Smooth muscle cell (in vitro differentiated cells): ENCODE measurements around the gene KPNA4. TPM values are rescaled to one million over a fixed set of nuclear protein-coding genes. Genes with fewer than 3 reads are reported as not detected.
"Not testable (repeated sequence)": the region's sequence is repeated elsewhere in the genome, so short reads cannot be mapped to it uniquely, and the experiment has no call there.

Experiments used
- DNase-seq: peaks from one replicate; lab custom pipeline; 2025; ENCODE audit not compliant: unreplicated experiment; lab: John Stamatoyannopoulos, UW
- H2AFZ ChIP-seq: fragments of 200-600 bp; sonication (generic); 2 replicates; pipeline ENCODE4 v1.6.0; 2016; ENCODE audit warnings: antibody characterized with exemption, low read depth, mild to moderate bottlenecking
- H3F3A ChIP-seq: fragments of 200-600 bp; sonication (generic); 2 replicates; pipeline ENCODE4 v1.6.0; 2017; ENCODE audit warnings: antibody characterized with exemption, low read depth
- H3K27ac ChIP-seq: fragments of 200-600 bp; sonication (generic); 2 replicates; pipeline ENCODE4 v1.5.1; 2016; ENCODE audit warnings: low read depth, mild to moderate bottlenecking
- H3K27me3 ChIP-seq: fragments of 200-600 bp; sonication (generic); 2 replicates; pipeline ENCODE4 v1.6.1; 2016; ENCODE audit warnings: low read depth, mild to moderate bottlenecking
- H3K36me3 ChIP-seq: fragments of 200-600 bp; sonication (generic); 2 replicates; pipeline ENCODE4 v1.5.1; 2016; ENCODE audit warnings: low read depth
- H3K4me1 ChIP-seq: fragments of 200-600 bp; sonication (generic); 2 replicates; pipeline ENCODE4 v1.5.1; 2016; ENCODE audit warnings: low read depth
- H3K4me2 ChIP-seq: fragments of 200-600 bp; sonication (generic); 2 replicates; pipeline ENCODE4 v1.6.0; 2016; ENCODE audit warnings: mild to moderate bottlenecking
- H3K4me3 ChIP-seq: fragments of 200-600 bp; sonication (generic); 2 replicates; pipeline ENCODE4 v1.5.1; 2016; ENCODE audit warnings: mild to moderate bottlenecking
- H3K79me2 ChIP-seq: fragments of 200-600 bp; sonication (generic); 2 replicates; pipeline ENCODE4 v1.6.0; 2016; ENCODE audit warnings: low read depth, mild to moderate bottlenecking
- H3K9ac ChIP-seq: fragments of 200-600 bp; sonication (generic); 2 replicates; pipeline ENCODE4 v1.6.0; 2016; ENCODE audit warnings: low read depth
- H3K9me3 ChIP-seq: fragments of 200-600 bp; sonication (generic); replicated peaks from 2 replicates; pipeline ENCODE4 v1.5.1; 2016; ENCODE audit warnings: low read depth
- H4K20me1 ChIP-seq: fragments of 200-600 bp; sonication (generic); 2 replicates; pipeline ENCODE4 v1.6.0; 2016; ENCODE audit warnings: low read depth
- WGBS: methylation state at CpG from one replicate; pipeline ENCODE4 v1.1.7; 2016; ENCODE audit warnings: low lambda C conversion rate; 5-methylcytosine and 5-hydroxymethylcytosine counted together
- polyA plus RNA-seq: library from polyadenylated mRNA; unstranded; fragments of >200 nt; fragmentation: Nextera tagmentation; extraction: Ambion mirVana; gene quantifications from 2 replicates; pipeline ENCODE4 v1.2.1, GENCODE V29; 2016
- total RNA-seq: library from RNA; depleted of rRNA; stranded (reverse); fragments of >200 nt; gene quantifications from 2 replicates; pipeline ENCODE4 v1.2.3, GENCODE V29; 2014
- TF ChIP-seq, protein P1 (sequence below): fragments of 200-600 bp; sonication (generic); IDR thresholded peaks from 2 replicates; pipeline ENCODE4 v1.5.1; 2017; ENCODE audit warnings: borderline replicate concordance, mild to moderate bottlenecking, antibody characterized with exemption; ENCODE audit not compliant: insufficient read depth, poor library complexity, severe bottlenecking

Gene KPNA4
- total and polyA plus RNA-seq, 2 experiments from 2014 or later, result 12.4 to 34.1 TPM

DNA sequence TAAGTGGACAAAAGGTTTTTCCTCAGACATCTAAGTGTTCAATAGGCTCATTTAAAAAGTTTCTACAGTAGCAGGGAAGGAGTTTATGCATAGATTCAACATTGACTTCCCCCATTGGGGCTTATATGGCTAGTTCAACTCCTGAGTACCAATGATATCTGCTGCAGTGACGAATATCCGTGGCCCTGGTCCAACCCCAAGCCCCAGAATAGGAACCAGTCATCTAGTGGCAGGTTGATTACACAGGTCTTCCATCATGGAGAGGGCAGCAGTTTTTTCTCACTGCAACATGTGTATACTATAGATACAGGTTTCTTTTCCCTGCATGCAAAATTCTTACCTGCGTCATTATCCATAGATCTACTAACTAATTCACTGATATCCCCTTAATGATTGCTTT lies 45.8 kb upstream of the KPNA4 start:
- Histone ChIP-seq H3K9me3 (no peaks in the 10 kb centered on the region), H3K4me1 (no peaks in the 10 kb centered on the region), H3K9ac (no peak overlapping the region), H4K20me1 (no peaks in the 10 kb centered on the region), H3K36me3 (no peaks in the 10 kb centered on the region), H3K27ac (no peak overlapping the region), H3K27me3 (no peaks in the 10 kb centered on the region), H2AFZ (no peak overlapping the region), H3K79me2 (no peaks in the 10 kb centered on the region), H3K4me3 (no peak overlapping the region), H3K4me2 (no peak overlapping the region), H3F3A (no peaks in the 10 kb centered on the region)
- DNase-seq, result no peak
- 83% methylated on average over 3 of the region's 3 CpGs for WGBS
- TF ChIP-seq, protein P1, sequence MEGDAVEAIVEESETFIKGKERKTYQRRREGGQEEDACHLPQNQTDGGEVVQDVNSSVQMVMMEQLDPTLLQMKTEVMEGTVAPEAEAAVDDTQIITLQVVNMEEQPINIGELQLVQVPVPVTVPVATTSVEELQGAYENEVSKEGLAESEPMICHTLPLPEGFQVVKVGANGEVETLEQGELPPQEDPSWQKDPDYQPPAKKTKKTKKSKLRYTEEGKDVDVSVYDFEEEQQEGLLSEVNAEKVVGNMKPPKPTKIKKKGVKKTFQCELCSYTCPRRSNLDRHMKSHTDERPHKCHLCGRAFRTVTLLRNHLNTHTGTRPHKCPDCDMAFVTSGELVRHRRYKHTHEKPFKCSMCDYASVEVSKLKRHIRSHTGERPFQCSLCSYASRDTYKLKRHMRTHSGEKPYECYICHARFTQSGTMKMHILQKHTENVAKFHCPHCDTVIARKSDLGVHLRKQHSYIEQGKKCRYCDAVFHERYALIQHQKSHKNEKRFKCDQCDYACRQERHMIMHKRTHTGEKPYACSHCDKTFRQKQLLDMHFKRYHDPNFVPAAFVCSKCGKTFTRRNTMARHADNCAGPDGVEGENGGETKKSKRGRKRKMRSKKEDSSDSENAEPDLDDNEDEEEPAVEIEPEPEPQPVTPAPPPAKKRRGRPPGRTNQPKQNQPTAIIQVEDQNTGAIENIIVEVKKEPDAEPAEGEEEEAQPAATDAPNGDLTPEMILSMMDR, result no peak

DNA sequence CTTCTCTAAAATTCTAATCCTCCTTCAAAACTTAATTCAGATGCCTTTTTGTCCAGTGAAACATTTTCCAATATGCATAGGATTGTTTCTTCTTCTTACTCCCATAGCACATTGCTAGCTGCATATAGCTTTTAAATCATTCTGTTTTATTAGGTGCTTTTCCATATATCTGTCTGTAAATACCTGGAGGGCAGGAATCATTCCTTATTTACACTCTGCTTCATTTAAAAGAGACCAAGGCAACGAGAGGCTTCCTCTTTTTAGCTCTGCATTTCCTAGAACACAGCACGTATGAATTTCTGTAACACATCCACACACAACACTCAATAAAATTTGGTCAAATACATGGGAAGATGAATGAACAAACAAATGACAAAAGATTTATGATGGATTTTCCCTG lies 43.5 kb upstream of the KPNA4 start:
- H3K79me2 ChIP-seq, result no peaks in the 10 kb centered on the region
- TF ChIP-seq, protein P1, result no peak
- H3F3A ChIP-seq, result no peaks in the 10 kb centered on the region
- H3K9me3 ChIP-seq, result no peaks in the 10 kb centered on the region
- no peaks in the 10 kb centered on the region for H4K20me1 ChIP-seq
- no peak for DNase-seq
- no peak overlapping the region for H2AFZ ChIP-seq
- no peaks in the 10 kb centered on the region for H3K4me1 ChIP-seq
- 73% methylated on average over 2 of the region's 2 CpGs for WGBS
- H3K36me3 ChIP-seq, result no peaks in the 10 kb centered on the region
- H3K27me3 ChIP-seq, result no peaks in the 10 kb centered on the region
- no peak overlapping the region for H3K9ac ChIP-seq
- H3K4me3 ChIP-seq, result no peak overlapping the region
- no peak overlapping the region for H3K4me2 ChIP-seq
- no peak overlapping the region for H3K27ac ChIP-seq

DNA sequence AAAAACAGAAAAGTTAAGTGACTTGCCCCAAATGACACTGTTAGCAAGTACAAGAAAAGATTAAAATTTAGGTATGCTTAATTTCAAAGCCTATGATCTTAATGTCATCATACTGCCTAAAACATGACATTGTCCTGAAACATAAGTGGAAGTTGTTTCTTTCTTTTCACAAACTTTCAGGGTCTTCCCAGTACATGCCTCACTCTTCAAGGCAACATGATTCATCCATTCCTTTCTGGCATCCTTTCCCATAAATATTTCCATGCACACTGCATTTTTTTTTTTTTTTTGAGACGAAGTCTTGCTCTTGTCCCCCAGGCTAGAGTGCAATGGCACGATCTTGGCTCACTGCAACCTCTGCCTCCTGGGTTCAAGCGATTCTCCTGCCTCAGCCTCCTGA lies 42.5 kb upstream of the KPNA4 start:
- DNase-seq, result no peak
- Histone ChIP-seq H3K36me3 (no peaks in the 10 kb centered on the region), H3F3A (no peaks in the 10 kb centered on the region), H3K27me3 (no peaks in the 10 kb centered on the region), H3K27ac (no peak overlapping the region), H3K9ac (no peak overlapping the region), H3K9me3 (no peaks in the 10 kb centered on the region), H3K4me1 (no peaks in the 10 kb centered on the region), H3K79me2 (no peaks in the 10 kb centered on the region), H3K4me3 (no peak overlapping the region), H4K20me1 (no peaks in the 10 kb centered on the region), H3K4me2 (no peak overlapping the region), H2AFZ (no peak overlapping the region)
- WGBS, result 73% methylated on average over 3 of the region's 3 CpGs
- TF ChIP-seq, protein P1, result no peak

DNA sequence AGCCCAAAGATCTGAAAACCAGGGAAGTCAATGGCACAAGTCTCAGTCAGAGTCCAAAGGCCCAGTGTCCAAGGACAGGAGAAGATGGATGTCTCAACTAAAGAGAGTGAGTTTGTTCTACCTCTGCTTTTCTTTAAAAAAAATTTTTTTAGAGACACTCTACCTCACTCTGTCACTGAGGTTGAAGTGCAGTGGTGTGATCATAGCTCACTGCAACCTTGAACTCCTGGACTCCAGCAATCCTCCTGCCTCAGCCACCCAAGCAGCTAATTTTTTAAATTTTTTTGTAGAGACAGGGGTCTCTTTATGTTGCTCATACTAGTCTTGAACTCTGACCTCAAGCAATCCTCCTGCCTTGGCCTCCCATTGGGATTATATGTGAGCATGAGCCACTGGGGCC lies 39.9 kb upstream of the KPNA4 start:
- DNase-seq, result no peak
- Histone ChIP-seq H3K9ac (no peak overlapping the region), H3F3A (no peaks in the 10 kb centered on the region), H3K4me3 (no peak overlapping the region), H3K36me3 (no peaks in the 10 kb centered on the region), H3K27ac (no peak overlapping the region), H2AFZ (no peak overlapping the region), H4K20me1 (no peaks in the 10 kb centered on the region), H3K27me3 (peaks cover 2% of the 10 kb centered on the region), H3K79me2 (no peaks in the 10 kb centered on the region), H3K4me2 (no peak overlapping the region), H3K4me1 (no peaks in the 10 kb centered on the region), H3K9me3 (no peaks in the 10 kb centered on the region)
- TF ChIP-seq, protein P1, result no peak

DNA sequence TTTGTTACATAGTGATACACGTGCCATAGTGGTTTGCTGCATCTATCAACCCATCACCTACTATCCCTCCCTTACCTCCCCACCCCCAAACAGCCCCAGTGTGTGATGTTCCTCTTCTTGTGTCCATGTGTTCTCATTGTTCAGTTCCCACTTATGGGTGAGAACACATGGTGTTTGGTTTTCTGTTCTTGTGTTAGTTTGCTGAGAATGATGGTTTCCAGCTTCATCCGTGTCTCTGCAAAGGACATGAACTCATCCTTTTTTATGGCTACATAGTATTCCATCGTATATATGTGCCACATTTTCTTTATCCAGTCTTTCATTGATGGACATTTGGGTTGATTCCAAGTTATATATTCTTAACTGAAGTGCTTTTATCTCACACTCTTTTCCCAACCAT lies 38.5 kb upstream of the KPNA4 start:
- not testable (repeated sequence) for H3K4me2 ChIP-seq, H3K36me3 ChIP-seq, H3K9me3 ChIP-seq, H2AFZ ChIP-seq, H3K4me1 ChIP-seq, H3K9ac ChIP-seq, H3K27ac ChIP-seq, H3K4me3 ChIP-seq, H3K27me3 ChIP-seq, DNase-seq, H3F3A ChIP-seq, H3K79me2 ChIP-seq, H4K20me1 ChIP-seq
- 84% methylated on average over 3 of the region's 3 CpGs for WGBS
